Lung (tissue), 12 donors: ENCODE data around the gene VPS13C. TPM values are rescaled to one million over a fixed set of nuclear protein-coding genes. Genes with fewer than 3 reads are reported as not detected.

Experiments
- ATAC-seq: fragments of 200-7000 bp; cut with Tn5 transposase; one replicate; pipeline ENCODE4 v1.9.1; 2020; ENCODE audit warnings: moderate number of reproducible peaks; ENCODE audit not compliant: insufficient read depth, low FRiP score
- DNase-seq, 3 donors: peaks; one replicate each; pipeline ENCODE4 v3.0.0-alpha.2; 2013 to 2017
- H3K27ac ChIP-seq, 2 donors: one replicate each; pipeline ENCODE4 v1.5.1; 2013; ENCODE audit warnings: mild to moderate bottlenecking in 2 of 2, moderate library complexity in 2 of 2, control low read depth in 1 of 2, inconsistent platforms in 1 of 2, low read depth in 1 of 2, low read length in 1 of 2
- H3K27me3 ChIP-seq, 3 donors: one replicate each; pipeline ENCODE4 v1.5.1; 2013; ENCODE audit warnings: low read length in 2 of 3; ENCODE audit not compliant: control insufficient read depth in 3 of 3, insufficient read depth in 3 of 3
- H3K36me3 ChIP-seq, 4 donors: one replicate each; pipeline ENCODE4 v1.5.1; 2013; ENCODE audit warnings: low read length in 4 of 4, mild to moderate bottlenecking in 1 of 4, moderate library complexity in 1 of 4; ENCODE audit not compliant: control insufficient read depth in 4 of 4, insufficient read depth in 4 of 4
- H3K4me1 ChIP-seq, 5 donors: one replicate each; pipeline ENCODE4 v1.5.1; 2013; ENCODE audit warnings: low read length in 5 of 5, mild to moderate bottlenecking in 2 of 5, moderate library complexity in 1 of 5; ENCODE audit not compliant: control insufficient read depth in 5 of 5, insufficient read depth in 5 of 5
- H3K4me3 ChIP-seq: one replicate; pipeline ENCODE4 v1.5.1; 2013; ENCODE audit warnings: mild to moderate bottlenecking, control low read depth, moderate library complexity
- H3K9ac ChIP-seq, 2 donors: one replicate each; pipeline ENCODE4 v1.5.1; 2013; ENCODE audit warnings: low read length in 2 of 2, control low read depth in 1 of 2; ENCODE audit not compliant: insufficient read depth in 1 of 2
- H3K9me3 ChIP-seq, 4 donors: one replicate each; pipeline ENCODE4 v1.5.1; 2013; ENCODE audit warnings: low read length in 3 of 4, mild to moderate bottlenecking in 1 of 4, moderate library complexity in 1 of 4; ENCODE audit not compliant: control insufficient read depth in 4 of 4, insufficient read depth in 3 of 4
- CTCF ChIP-seq: IDR thresholded peaks from 2 replicates; pipeline ENCODE4 v1.5.1; 2012; ENCODE audit warnings: mild to moderate bottlenecking; ENCODE audit errors: control extremely low read depth, extremely low read depth
- WGBS, 2 donors: extraction: QIAGEN DNeasy Blood & Tissue Kit; methylation state at CpG; one replicate each; pipeline ENCODE4 v1.1.7; 2013; 5-methylcytosine and 5-hydroxymethylcytosine counted together
- polyA plus RNA-seq, 2 donors: library from polyadenylated mRNA; stranded (reverse); fragments of 200-250 nt; gene quantifications; one replicate each; pipeline ENCODE4 v1.2.1, GENCODE V29; 2013
- total RNA-seq, 2 donors: library from RNA; depleted of rRNA in 1 of 2; stranded (reverse); fragments of >200 nt in 1 of 2; gene quantifications; one replicate each; pipeline ENCODE4 v1.2.1, GENCODE V29; 2014 to 2021
- donor health status: control.
- donor health status: control.
- donor health status: Bipolar disorder and iron deficiency.
- donor health status: healthy.
- donor health status: DM: yes; HTN: yes; CAD: no.

The VPS13C gene
- total and polyA plus RNA-seq, 4 donors, result 16.8 to 196 (median 53.3) TPM

GRCh38 chr15:61834076-61834697 is 226.1 kb downstream of the VPS13C start:
- no peak overlapping the region for H3K27ac ChIP-seq
- TF ChIP-seq CTCF, result peak; percentile 73
- H3K36me3 ChIP-seq, result no peaks in the 10 kb centered on the region
- peaks cover 0 to 3% (median 0%) of the 10 kb centered on the region in 3 donors for H3K27me3 ChIP-seq
- no peak overlapping the region for H3K4me3 ChIP-seq
- no peaks in the 10 kb centered on the region for H3K9me3 ChIP-seq
- ATAC-seq (peak; percentile 72), DNase-seq (peak; percentile 86 to 91 (median 89))
- WGBS, 2 donors, result 26 to 29% methylated on average over 16 of the region's 16 CpGs
- H3K4me1 ChIP-seq, result peaks cover 0 to 2% (median 0%) of the 10 kb centered on the region in 5 donors
- no peak overlapping the region for H3K9ac ChIP-seq

DNA sequence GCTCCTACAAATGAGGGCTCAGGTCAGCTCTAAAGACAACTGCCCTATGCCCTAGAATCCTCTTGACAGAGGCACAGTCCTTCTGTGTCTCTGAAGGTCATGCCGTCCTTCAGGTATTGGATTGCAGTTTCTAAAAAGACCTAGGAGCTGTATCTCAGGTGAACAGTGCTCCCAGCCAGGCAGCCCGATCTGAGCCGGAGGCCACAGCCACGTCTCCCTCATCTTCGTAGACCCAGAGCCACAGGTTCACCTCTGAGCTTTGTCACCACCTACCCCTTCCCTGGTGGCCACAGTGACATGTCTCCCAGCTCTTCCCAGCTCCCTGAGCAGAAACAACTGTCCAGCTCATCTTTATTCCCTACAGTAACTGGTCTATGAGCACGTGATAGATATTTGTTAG is 228.0 kb downstream of the VPS13C start:
- no peaks in the 10 kb centered on the region for H3K36me3 ChIP-seq
- WGBS, 2 donors, result 88 to 90% methylated on average over 6 of the region's 6 CpGs

GRCh38 chr15:61831505-61831921 is 228.7 kb downstream of the VPS13C start:
- no peak for DNase-seq
- Histone ChIP-seq H3K4me3 (no peak overlapping the region), H3K9me3 (no peaks in the 10 kb centered on the region), H3K27me3 (peaks cover 0 to 3% (median 0%) of the 10 kb centered on the region in 3 donors), H3K36me3 (no peaks in the 10 kb centered on the region), H3K4me1 (peaks cover 0 to 6% (median 0%) of the 10 kb centered on the region in 5 donors), H3K27ac (no peak overlapping the region), H3K9ac (no peak overlapping the region)
- no peak for ATAC-seq
- TF ChIP-seq CTCF, result no peak
- 62 to 73% methylated on average over 10 of the region's 10 CpGs for WGBS, 2 donors

More for the DNA sequence above, 228.0 kb downstream of the VPS13C start:
- peaks cover 0 to 6% (median 0%) of the 10 kb centered on the region in 5 donors for H3K4me1 ChIP-seq
- H3K27me3 ChIP-seq, result peaks cover 0 to 3% (median 0%) of the 10 kb centered on the region in 3 donors
- H3K4me3 ChIP-seq, result no peak overlapping the region
- H3K9me3 ChIP-seq, result no peaks in the 10 kb centered on the region
- DNase-seq (no peak), ATAC-seq (no peak)
- H3K27ac ChIP-seq, result no peak overlapping the region
- no peak for TF ChIP-seq CTCF
- H3K9ac ChIP-seq, result no peak overlapping the region
